ENCODE results near the gene FAM47E. TPM values are rescaled to one million over a fixed set of nuclear protein-coding genes. Genes with fewer than 3 reads are reported as not detected.

FAM47E gene
- total RNA-seq, 1 donor from 2014 or later, result 1.6 TPM

- Mint-ChIP-seq H3K9me3 (no peaks in the 10 kb centered on the region), H3K4me3 (no peak overlapping the region), H3K27ac (ENCODE audit: unreplicated experiment) (no peak overlapping the region), H3K27me3 (ENCODE audit: low read depth) (peaks cover 17% of the 10 kb centered on the region), H3K4me1 (peaks cover 5% of the 10 kb centered on the region), H3K36me3 (ENCODE audit: low read depth) (no peaks in the 10 kb centered on the region)
- no peak for DNase-seq (ENCODE audit: low read depth, low spot score)
- no peak for TF ChIP-seq CTCF (conservative IDR thresholded peaks at IDR 0.05)
Observed at GRCh38 chr4:76257824-76258223, 6.3 kb downstream of the FAM47E start.

DNA sequence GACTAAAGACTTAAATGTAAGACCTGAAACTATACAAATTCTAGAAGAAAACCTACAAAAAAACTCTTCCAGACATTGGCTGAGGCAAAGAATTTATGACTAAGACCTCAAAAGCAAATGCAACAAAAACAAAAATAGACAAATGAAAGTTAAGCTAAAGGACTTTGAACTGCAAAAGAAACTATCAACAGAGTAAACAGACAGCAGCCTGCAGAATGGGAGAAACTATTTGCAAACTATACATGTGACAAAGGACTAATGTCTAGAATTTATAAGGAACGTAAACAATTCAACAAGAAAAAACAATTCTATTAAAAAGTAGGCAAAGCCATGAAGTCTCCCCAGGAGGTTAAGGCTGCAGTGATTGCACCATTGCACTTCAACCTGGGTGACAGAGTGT is 9.1 kb downstream of the FAM47E start:
- Mint-ChIP-seq H3K9me3 (no peaks in the 10 kb centered on the region), H3K36me3 (ENCODE audit: low read depth) (no peaks in the 10 kb centered on the region), H3K4me1 (peaks cover 9% of the 10 kb centered on the region), H3K27ac (ENCODE audit: unreplicated experiment) (no peak overlapping the region), H3K4me3 (no peak overlapping the region), H3K27me3 (ENCODE audit: low read depth) (no peaks in the 10 kb centered on the region)
- no peak for DNase-seq (ENCODE audit: low read depth, low spot score)
- TF ChIP-seq CTCF (conservative IDR thresholded peaks at IDR 0.05), result no peak

DNA sequence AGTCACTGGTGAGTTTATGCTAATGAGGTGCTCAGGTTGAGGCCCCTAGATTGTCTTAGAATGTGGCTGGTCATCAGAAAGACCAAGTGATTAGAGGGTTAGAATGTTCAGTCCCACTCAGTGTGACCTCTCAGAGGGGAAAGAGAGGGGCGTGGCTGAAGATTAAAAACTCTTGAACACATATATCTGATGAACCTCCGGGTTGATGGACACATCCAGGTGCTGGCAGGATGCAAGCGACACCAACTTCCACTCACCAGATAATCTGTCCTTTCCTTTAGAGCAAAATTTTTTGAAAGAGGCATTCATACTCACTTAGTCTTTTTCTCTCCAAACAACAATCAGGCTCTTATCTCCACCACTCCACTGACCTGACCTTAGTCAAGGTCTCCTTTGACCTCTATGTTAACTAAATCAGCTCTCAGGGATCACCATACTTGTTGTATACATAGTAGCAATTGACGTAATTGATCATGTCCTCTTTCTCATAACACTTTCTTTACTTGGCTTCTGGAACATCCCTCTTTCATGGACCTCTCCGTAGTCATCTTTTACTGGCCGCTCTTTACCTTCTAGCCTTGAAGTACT is 14.2 kb downstream of the FAM47E start:
- Mint-ChIP-seq H3K4me1 (peaks cover 4% of the 10 kb centered on the region), H3K27ac (ENCODE audit: unreplicated experiment) (no peak overlapping the region), H3K9me3 (no peaks in the 10 kb centered on the region), H3K27me3 (ENCODE audit: low read depth) (no peaks in the 10 kb centered on the region), H3K36me3 (ENCODE audit: low read depth) (no peaks in the 10 kb centered on the region), H3K4me3 (no peak overlapping the region)
- no peak for DNase-seq (ENCODE audit: low read depth, low spot score)
- no peak for TF ChIP-seq CTCF (conservative IDR thresholded peaks at IDR 0.05)

DNA sequence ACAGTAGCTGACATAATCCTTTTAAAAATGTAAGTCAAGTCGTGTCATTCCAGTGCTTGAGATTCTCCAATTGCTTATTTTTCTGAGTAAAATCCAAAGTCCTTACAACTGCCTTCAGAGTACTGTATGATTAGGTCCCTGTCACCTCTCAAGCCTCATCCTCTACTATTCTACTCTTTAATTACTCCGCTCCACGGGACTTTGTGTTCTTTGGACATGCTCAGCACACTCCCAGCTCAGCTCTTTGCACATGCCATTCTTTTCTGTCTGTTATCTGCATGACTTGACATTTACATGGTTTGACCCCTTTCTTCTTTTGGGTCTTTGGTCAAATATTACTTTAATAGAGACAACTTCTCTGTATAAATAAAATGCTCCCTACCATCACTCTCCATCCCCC is 15.1 kb downstream of the FAM47E start:
- H3K36me3 Mint-ChIP-seq (ENCODE audit: low read depth), result peaks cover 3% of the 10 kb centered on the region
- H3K4me1 Mint-ChIP-seq, result peaks cover 4% of the 10 kb centered on the region
- DNase-seq (ENCODE audit: low read depth, low spot score), result no peak
- no peak overlapping the region for H3K27ac Mint-ChIP-seq (ENCODE audit: unreplicated experiment)
- no peak for TF ChIP-seq CTCF (conservative IDR thresholded peaks at IDR 0.05)
- no peaks in the 10 kb centered on the region for H3K9me3 Mint-ChIP-seq
- no peak overlapping the region for H3K4me3 Mint-ChIP-seq
- H3K27me3 Mint-ChIP-seq (ENCODE audit: low read depth), result no peaks in the 10 kb centered on the region

GRCh38 chr4:76267811-76268210 is 16.3 kb downstream of the FAM47E start:
- DNase-seq (ENCODE audit: low read depth, low spot score), result no peak
- Mint-ChIP-seq H3K27me3 (ENCODE audit: low read depth) (no peaks in the 10 kb centered on the region), H3K9me3 (no peaks in the 10 kb centered on the region), H3K4me3 (no peak overlapping the region), H3K36me3 (ENCODE audit: low read depth) (peaks cover 3% of the 10 kb centered on the region), H3K4me1 (peaks cover 4% of the 10 kb centered on the region), H3K27ac (ENCODE audit: unreplicated experiment) (no peak overlapping the region)
- TF ChIP-seq CTCF (conservative IDR thresholded peaks at IDR 0.05), result no peak

Measured in neural crest cell (in vitro differentiated cells).